Measurements from ENCODE around the gene CCDC38.

DNA sequence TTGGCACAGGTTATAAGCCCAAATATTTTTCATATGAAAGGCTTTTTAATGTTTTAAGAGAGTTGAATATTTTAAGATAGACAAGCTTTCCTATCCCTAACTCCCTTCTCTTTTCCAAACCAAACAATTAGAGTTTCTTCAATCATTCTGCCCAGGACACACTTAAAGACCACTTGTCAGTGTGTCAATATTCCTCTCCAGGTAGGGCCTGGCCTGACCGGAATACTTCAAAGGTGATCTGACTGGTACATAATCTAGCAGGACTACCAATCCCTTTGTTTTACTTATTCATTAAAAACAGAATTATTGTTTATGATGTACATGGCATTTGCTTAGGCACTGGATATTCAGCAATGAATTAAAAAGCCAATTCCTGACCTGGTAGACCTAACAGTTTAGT lies 107.8 kb downstream of the CCDC38 start:
- TF ChIP-seq, protein P1, sequence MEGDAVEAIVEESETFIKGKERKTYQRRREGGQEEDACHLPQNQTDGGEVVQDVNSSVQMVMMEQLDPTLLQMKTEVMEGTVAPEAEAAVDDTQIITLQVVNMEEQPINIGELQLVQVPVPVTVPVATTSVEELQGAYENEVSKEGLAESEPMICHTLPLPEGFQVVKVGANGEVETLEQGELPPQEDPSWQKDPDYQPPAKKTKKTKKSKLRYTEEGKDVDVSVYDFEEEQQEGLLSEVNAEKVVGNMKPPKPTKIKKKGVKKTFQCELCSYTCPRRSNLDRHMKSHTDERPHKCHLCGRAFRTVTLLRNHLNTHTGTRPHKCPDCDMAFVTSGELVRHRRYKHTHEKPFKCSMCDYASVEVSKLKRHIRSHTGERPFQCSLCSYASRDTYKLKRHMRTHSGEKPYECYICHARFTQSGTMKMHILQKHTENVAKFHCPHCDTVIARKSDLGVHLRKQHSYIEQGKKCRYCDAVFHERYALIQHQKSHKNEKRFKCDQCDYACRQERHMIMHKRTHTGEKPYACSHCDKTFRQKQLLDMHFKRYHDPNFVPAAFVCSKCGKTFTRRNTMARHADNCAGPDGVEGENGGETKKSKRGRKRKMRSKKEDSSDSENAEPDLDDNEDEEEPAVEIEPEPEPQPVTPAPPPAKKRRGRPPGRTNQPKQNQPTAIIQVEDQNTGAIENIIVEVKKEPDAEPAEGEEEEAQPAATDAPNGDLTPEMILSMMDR (IDR thresholded peaks at IDR 0.05), result no peak
- TF ChIP-seq POLR2A (IDR thresholded peaks at IDR 0.05), result no peak
